NCI-H2081 (cell line): Measurements from ENCODE around the gene ARL2BP.

ENCODE experiments used
- DNase-seq, 2 experiments: peaks; one replicate each; lab custom pipeline; 2025; lab: John Stamatoyannopoulos, UW

The ARL2BP gene

DNA sequence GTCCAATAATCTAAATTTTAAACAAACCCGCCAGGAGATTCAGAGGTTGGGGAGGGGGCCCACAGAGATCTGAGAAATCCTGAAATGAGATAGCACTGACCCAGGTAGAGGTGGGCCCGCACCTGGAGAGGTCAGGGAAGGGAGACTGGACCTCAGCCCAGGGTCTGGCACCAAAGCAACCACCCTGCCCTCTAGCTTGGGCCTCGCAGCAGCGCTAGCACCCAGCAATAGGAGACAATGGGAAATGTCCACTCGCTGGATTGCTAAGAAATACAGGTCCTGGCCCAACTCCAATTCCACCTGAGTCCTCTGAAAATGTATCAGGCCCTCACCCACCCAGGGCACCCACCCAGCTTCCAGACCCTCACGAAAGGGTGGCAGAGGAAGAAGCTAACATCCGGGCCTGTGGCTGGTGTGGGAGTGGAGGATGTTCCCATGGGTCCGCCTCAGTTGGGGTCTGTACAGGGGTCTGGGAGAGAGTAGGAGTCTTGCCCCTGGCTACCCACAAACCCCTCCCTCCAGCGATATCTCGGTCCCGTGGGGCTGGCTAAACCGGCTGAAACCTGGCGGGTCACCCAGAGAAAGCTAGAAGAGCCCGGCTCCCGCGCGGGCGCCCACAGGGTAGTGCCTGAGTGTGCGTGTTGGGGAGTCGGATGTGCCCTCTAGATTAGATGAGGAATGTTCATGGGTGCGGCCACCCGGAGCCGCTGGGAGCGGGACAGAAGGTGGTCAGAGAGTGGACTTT lies 38.3 kb downstream of the ARL2BP start:
- DNase-seq, result no peak

DNA sequence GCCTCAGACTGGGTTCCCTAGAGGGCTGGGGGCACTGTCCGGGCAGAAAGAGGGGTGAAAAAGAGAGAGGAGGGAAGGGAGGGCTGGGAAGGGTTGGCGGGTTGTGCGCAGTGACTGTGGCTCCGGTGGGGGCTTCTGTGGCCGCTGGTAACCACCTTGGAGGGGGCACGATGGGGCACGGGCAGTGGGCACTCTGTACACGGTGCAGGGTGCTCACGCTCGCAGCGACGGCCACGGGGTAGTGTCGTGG lies 38.8 kb downstream of the ARL2BP start:
- DNase-seq, result no peak

DNA sequence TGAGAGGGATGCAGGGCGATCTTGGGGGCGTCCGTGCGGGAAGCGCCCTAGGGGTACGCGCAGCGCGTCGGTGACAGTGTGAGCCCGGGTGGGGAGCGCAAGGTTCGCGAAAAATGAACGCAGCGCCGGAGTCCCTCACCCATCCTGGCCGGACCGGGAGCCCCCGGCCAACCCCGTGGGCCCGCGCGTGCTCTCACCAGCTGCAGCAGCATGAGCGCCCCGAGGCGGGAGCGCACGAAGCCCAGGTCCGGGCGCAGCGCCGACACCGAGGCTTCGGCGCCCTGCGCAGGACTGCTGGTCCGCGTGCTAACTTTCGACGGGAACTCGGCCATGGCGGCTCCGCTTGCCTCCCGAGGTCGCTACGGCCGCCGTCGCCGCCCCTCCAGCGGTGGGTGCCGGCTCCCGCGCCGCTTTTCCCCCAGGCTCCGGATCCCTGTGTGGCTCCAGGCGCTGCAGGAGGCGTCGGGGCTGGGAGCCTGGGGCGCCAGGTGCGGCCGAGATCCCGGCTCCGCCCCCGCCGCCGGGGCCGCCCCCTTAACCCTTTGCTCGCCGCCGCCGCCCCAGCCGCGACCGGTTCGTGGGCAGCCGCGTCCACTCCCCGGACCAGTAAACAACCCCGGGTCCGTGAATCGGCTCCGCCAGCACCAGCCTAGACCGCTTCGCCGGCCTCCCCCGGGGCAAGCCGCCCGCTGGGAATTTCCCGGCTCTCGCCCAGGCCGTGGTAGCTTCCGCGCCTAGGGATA lies 39.3 kb downstream of the ARL2BP start, which contains the start of gene PLLP:
Gene PLLP, minus strand, starts transcription at position 464 of the 743 bp plus-strand sequence. Its CDS starts 132 bp downstream, at position 332.
- DNase-seq, result peak; percentile 32 to 53

DNA sequence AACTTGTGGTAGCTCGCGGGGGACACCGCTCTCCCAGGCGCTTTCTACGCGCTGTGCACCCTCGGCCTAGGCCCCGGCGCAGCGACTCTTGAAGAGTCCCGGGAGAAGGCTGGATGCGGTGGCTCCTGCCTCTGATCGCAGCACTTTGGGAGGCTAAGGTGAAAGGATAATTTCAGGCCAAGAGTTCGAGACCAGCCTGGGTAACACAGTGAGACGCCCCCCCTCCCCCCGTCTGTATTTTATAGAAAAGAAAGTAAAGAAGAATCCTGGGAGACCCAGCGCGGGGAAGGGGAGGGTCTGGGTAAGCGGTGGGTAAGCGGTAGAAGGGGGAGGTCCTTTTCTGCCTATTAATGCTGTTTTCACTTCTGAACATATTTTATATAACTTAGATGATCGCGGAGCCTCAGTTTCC lies 39.9 kb downstream of the ARL2BP start:
- no peak for DNase-seq

DNA sequence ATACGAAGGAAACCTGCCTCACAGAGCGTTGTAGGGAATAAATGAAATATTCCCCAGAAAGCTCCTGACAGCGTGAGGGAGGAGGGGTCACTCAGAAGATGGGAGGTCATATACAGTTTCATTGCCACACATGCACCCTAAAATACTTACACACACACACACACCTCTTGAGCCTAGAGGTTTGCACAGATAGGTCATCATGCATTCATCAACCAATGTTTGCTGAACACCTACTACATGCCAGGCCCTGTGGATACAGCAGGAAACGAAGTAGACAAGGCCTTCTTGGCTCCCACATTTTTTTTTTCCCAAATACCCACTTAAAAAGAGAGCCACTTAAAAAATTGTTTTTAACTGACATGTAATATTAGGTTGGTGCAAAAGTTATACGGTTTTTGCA lies 40.3 kb downstream of the ARL2BP start:
- no peak for DNase-seq

DNA sequence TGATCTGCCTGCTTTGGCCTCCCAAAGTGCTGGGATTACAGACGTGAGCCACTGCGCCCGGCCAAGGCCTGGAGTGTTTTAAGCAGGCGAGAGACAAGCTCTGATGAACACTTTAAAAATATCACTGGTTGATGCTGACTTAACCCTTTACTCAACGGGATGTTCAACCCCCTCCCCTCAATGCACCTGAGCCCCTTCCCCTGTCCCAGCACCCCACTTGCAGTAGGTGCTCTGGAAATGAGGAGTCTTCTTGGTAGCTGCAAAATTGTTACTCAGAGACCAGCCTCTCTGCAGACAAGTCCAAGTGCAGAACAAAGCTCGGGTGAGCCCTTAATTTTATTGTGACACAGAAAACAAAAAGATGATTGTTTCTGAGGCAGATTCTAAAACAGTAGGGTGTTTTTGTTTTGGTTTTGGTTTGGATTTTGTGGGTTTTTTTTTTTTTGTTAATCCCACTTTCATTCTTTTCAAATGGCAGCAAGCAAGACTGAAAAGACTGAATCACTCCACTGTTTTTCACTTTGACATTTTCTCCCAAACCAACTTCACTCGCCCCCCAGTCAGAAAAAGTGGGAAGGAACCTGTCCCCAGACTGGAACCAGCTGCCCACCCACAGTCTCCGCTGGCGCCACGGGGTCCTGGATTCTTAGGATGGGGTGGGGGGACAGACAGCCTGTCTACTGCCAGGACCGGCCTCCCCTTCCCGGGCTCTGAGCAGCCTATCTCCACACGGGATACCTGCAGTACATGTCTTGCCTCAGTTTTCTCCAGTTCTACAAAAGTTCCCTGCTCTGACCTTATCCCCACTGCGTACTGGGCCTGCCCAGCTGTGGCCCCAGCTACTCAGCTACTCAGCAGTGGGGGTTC lies 44.6 kb downstream of the ARL2BP start:
- DNase-seq, result no peak

DNA sequence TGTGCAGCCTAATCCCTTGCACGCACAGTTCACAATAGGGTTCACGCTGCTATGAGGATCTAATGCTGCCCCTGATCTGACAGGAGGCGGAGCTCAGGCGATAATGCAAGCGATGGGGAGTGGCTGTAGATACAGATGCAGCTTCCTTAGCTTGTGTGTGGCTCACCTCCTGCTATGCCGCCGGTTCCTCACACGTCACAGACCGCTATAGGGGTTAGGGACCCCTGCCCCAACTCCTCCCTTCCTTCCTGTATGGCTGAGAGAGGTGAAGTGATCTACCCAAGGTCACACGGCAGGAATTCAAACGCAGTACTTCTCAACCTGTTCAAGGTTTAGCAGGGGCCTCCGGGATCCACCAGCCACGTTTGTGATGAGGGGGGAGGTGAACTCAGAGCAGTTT lies 52.8 kb downstream of the ARL2BP start:
- no peak for DNase-seq

DNA sequence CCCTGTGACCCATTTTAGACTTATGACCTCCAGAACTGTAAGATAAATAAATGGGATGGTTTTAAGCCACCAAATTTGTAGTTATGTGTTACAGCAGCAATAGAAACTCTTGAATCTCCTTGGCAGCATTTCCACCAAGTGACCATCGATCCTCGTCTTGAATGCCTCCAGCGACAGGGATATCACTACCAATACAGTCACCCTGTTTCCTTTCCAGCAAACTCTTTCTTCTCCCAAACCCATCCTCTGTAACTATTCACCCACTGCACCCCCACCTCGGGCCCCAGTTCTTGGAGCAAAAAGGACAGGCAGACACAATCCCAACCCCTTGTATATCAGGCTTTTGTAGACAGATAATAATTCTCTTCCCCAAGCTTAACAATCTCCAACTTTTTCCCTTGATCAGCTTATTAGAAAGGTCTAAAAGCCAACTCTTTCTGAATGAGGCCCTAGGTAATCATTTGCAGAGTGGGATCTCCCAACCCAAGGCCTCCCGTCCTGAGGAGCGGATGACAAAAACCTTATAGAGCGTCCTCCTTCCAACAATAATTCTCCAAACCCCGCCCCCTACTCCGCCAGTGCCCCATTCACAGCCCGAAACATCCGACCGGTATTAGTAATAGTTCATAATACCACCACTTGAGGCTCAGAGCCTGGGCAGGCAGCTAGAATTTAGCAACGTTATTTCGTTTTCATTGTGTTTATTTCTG lies 54.1 kb downstream of the ARL2BP start:
- DNase-seq, result no peak

DNA sequence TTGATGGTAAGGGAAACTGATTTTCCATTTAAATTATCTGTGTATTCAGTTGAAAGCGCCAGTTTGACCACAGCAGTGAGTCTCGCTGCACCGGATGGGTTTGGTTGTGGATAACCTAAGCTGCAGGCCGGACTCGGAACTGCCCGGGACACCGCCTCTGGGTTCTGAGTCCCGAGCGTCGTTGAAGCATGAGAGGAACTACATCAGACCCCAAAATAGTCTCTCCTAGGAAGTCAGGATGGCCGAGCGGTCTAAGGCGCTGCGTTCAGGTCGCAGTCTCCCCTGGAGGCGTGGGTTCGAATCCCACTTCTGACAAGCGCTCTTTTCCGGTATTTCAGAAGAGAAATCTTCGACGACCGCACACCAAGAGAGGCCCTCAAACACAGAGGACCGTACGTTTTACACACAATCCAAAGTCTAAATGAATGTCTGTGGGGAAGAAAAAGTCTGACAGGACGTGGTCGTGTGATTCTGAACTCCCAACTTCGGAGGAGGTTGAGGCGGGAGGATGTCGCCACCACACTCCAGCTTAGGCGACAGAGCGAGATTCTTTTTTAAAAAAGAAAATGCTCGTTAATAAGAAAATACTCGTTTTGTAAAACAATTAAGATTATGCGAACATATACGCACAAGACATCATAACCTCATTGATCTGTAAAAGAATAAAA lies 54.8 kb downstream of the ARL2BP start:
- peak; percentile 67 to 89 for DNase-seq

DNA sequence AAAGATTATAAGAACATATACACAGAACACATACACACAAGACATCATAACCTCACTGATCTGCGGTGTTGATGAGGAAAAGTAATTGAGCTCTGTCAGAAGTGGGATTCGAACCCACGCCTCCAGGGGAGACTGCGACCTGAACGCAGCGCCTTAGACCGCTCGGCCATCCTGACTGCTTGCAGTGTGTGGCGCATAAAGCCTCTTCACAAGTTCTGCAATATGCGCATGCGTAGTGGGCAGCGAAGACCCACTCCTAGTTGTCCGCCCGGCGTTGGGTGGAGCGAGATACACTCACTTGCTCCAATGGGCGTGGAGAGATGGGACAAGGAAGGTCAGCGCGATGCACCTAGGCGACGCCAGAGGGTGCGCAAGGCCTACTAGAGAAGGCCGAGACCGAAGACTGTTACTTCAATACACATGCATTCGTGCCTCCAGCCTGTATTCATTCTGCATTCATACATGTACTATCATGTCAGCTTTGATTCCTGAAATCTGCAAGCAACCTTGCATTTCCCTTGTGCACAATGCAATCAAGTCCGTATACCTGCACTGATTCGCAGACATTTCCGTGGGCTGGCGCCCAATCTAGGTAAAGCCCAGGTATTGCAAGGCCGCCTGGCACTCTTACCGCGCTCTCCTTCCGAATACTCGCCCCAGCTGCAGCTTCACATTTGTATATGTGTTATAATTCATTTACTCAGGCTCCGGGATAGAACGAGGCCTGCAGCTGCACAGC lies 55.5 kb downstream of the ARL2BP start:
- peak; percentile 94 to 96 for DNase-seq

DNA sequence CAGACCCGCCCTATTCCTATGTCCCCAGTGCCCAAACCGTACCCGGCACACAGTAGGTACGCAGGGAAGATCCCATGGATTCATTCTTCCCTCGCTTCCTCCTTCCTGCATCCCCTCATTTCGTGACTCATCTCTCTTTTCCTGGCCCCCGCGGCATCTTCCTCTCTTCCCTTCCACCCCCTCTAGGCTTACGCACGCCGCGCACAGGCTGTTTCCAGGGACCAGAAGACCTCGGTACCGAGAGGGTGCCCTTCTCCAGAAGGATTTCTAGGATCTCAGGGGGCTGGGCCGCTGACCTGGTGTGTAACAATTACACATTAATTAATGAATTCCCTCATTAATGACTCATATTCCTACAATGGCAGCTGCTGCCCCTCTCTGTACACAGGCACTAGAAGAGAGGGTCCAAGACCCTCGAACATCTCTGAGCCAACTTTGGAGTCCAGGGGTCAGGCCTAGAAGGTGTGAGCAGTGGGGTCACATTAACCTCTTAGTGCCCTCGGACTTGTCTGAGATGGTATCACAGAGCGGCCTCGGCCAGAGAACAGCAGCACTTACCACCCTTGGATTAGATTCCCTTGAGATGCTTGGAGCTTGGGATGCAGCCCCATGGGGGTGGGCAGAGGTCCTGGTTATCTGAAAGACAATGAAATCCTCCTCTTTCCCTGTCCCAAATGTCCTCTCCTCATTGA lies 56.2 kb downstream of the ARL2BP start:
- DNase-seq, result no peak
